T-helper 2 cell (primary cell): ENCODE measurements around the gene ETV6.
"Not testable (repeated sequence)": the region's sequence is repeated elsewhere in the genome, so short reads cannot be mapped to it uniquely, and the experiment has no call there.

Experiments
- DNase-seq, 5 experiments: peaks; one replicate each; pipeline versions ENCODE4 v3.0.0 to v3.0.0-alpha.2; 2012 to 2022
- total RNA-seq, 2 donors: gene quantifications; one replicate each; lab custom pipeline; 2026; lab: John Stamatoyannopoulos, UW

Gene ETV6
- total RNA-seq = 39.0 to 53.3 reads per million in 2 donors

- DNase-seq = peak; percentile 18 to 93 (median 70)
Observed at GRCh38 chr12:11649413-11650285, at the start of gene ETV6. Gene ETV6, plus strand, starts transcription at chr12:11649674. Its CDS starts 454 bp downstream, at chr12:11650128.

GRCh38 chr12:11600199-11600598 lies 49.3 kb upstream of the ETV6 start:
- DNase-seq = no peak

GRCh38 chr12:11601647-11602046 lies 47.8 kb upstream of the ETV6 start:
- no peak for DNase-seq

- no peak for DNase-seq
Observed at GRCh38 chr12:11607313-11608081, 42.0 kb upstream of the ETV6 start.

GRCh38 chr12:11609045-11609444 lies 40.4 kb upstream of the ETV6 start:
- no peak for DNase-seq

GRCh38 chr12:11615481-11615880 lies 34.0 kb upstream of the ETV6 start:
- DNase-seq = no peak

- DNase-seq = no peak
Observed at GRCh38 chr12:11618046-11618445, 31.4 kb upstream of the ETV6 start.

GRCh38 chr12:11621797-11622423 lies 27.6 kb upstream of the ETV6 start:
- DNase-seq = peak in 2 of 5 experiments; percentile 7 to 41

GRCh38 chr12:11622876-11623281 lies 26.6 kb upstream of the ETV6 start:
- no peak for DNase-seq

GRCh38 chr12:11623382-11623781 lies 26.1 kb upstream of the ETV6 start:
- DNase-seq = no peak

GRCh38 chr12:11624116-11624515 lies 25.4 kb upstream of the ETV6 start:
- no peak for DNase-seq

- not testable (repeated sequence) for DNase-seq
Observed at GRCh38 chr12:11627709-11628108, 21.8 kb upstream of the ETV6 start.

- no peak for DNase-seq
Observed at GRCh38 chr12:11628353-11628752, 21.1 kb upstream of the ETV6 start.

- no peak for DNase-seq
Observed at GRCh38 chr12:11630046-11630706, 19.3 kb upstream of the ETV6 start.

- DNase-seq = no peak
Observed at GRCh38 chr12:11631288-11631687, 18.2 kb upstream of the ETV6 start.

GRCh38 chr12:11631881-11632280 lies 17.6 kb upstream of the ETV6 start:
- not testable (repeated sequence) for DNase-seq

GRCh38 chr12:11633968-11634367 lies 15.5 kb upstream of the ETV6 start:
- DNase-seq = no peak

- no peak for DNase-seq
Observed at GRCh38 chr12:11635341-11635740, 14.1 kb upstream of the ETV6 start.

- DNase-seq = no peak
Observed at GRCh38 chr12:11638315-11638916, 11.1 kb upstream of the ETV6 start.

- no peak for DNase-seq
Observed at GRCh38 chr12:11639454-11639853, 10.0 kb upstream of the ETV6 start.

GRCh38 chr12:11641522-11641921 lies 8.0 kb upstream of the ETV6 start:
- DNase-seq = no peak

GRCh38 chr12:11642785-11643184 lies 6.7 kb upstream of the ETV6 start:
- DNase-seq = no peak
